WTC11 (cell line): Measurements from ENCODE around the gene CREB3L1.

ENCODE experiments used
- CREM ChIP-seq: sonication (generic); formaldehyde crosslinking; IDR thresholded peaks from 2 replicates; pipeline ENCODE4 v1.8.1; 2022; ENCODE audit warnings: mild to moderate bottlenecking, missing genetic modification reagents, moderate library complexity
- ESRRA ChIP-seq: sonication (generic); formaldehyde crosslinking; IDR thresholded peaks from 2 replicates; pipeline ENCODE4 v1.8.1; 2022; ENCODE audit warnings: mild to moderate bottlenecking, missing genetic modification reagents, borderline replicate concordance
- HMGXB4 ChIP-seq: sonication (generic); formaldehyde crosslinking; IDR thresholded peaks from 2 replicates; pipeline ENCODE4 v1.8.1; 2023; ENCODE audit warnings: mild to moderate bottlenecking, moderate library complexity, missing genetic modification reagents
- PRRX2 ChIP-seq: fragments of 250-450 bp; sonication (Bioruptor Pico); IDR thresholded peaks from 2 replicates; pipeline ENCODE4 v1.8.0; 2021; ENCODE audit warnings: mild to moderate bottlenecking
- SMAD3 ChIP-seq: sonication (generic); formaldehyde crosslinking; IDR thresholded peaks from 2 replicates; pipeline ENCODE4 v1.8.0; 2022; ENCODE audit warnings: missing genetic modification reagents, mild to moderate bottlenecking, borderline replicate concordance
- SP1 ChIP-seq: sonication (generic); formaldehyde crosslinking; conservative IDR thresholded peaks from 2 replicates; pipeline ENCODE4 v1.8.1; 2022; ENCODE audit warnings: missing genetic modification reagents
- USF1 ChIP-seq: sonication (generic); formaldehyde crosslinking; IDR thresholded peaks from 2 replicates; pipeline ENCODE4 v1.8.0; 2022; ENCODE audit warnings: mild to moderate bottlenecking, missing genetic modification reagents
- ZBTB43 ChIP-seq: sonication (generic); formaldehyde crosslinking; IDR thresholded peaks from 2 replicates; pipeline ENCODE4 v1.8.1; 2023; ENCODE audit warnings: mild to moderate bottlenecking, missing genetic modification reagents
- ZNF219 ChIP-seq: sonication (generic); formaldehyde crosslinking; IDR thresholded peaks from 2 replicates; pipeline ENCODE4 v1.8.0; 2023; ENCODE audit warnings: missing genetic modification reagents, mild to moderate bottlenecking, borderline replicate concordance
- TF ChIP-seq, protein P1 (sequence below): fragments of 200-600 bp; IDR thresholded peaks from 2 replicates; pipeline ENCODE4 v1.8.0; 2022; ENCODE audit warnings: antibody characterized with exemption
- TF ChIP-seq, protein P2 (sequence below): sonication (generic); formaldehyde crosslinking; IDR thresholded peaks from 2 replicates; pipeline ENCODE4 v1.8.1; 2023; ENCODE audit warnings: mild to moderate bottlenecking, missing genetic modification reagents, moderate library complexity
- TF ChIP-seq, protein P3 (sequence below): sonication (generic); formaldehyde crosslinking; IDR thresholded peaks from 2 replicates; pipeline ENCODE4 v1.8.0; 2022; ENCODE audit warnings: mild to moderate bottlenecking, missing genetic modification reagents
- TF ChIP-seq, protein P4 (sequence below): sonication (generic); formaldehyde crosslinking; IDR thresholded peaks from 2 replicates; pipeline ENCODE4 v1.8.0; 2023; ENCODE audit warnings: missing genetic modification reagents
- TF ChIP-seq, protein P5 (sequence below): sonication (generic); formaldehyde crosslinking; conservative IDR thresholded peaks from 2 replicates; pipeline ENCODE4 v1.8.1; 2023; ENCODE audit warnings: mild to moderate bottlenecking, low read depth, missing genetic modification reagents, moderate library complexity

DNA sequence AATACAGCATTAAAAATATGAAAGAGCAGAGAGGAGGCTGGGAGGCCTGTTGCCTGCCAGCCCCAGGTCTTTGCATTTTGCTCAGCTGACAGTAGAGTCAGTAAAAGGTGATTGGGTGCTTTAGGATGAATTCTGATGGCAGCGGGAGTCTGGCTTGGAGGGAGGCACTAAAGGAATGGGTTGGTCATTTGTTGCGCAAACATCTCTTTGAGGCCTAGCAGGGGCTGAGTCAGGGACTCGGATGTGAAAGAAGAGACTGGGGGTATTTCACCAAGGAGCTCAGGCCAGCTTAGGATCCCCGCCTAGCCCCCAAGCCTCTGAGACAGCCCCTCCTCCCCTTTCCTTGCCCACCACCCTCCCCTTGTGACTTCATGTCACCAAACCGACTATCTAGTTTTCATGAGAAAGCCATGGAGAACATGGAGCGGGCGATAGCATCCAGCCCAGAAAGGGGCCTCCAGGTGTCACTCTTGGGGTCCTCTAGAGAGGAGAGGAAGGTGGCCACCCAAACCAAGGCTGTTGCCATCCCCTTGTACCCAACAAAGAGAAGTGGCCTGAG is 79.5 kb downstream of the CREB3L1 start:
- TF ChIP-seq ESRRA (CRISPR knock-in tag) = no peak
- TF ChIP-seq SMAD3 (CRISPR knock-in tag) = no peak
- TF ChIP-seq, protein P1, sequence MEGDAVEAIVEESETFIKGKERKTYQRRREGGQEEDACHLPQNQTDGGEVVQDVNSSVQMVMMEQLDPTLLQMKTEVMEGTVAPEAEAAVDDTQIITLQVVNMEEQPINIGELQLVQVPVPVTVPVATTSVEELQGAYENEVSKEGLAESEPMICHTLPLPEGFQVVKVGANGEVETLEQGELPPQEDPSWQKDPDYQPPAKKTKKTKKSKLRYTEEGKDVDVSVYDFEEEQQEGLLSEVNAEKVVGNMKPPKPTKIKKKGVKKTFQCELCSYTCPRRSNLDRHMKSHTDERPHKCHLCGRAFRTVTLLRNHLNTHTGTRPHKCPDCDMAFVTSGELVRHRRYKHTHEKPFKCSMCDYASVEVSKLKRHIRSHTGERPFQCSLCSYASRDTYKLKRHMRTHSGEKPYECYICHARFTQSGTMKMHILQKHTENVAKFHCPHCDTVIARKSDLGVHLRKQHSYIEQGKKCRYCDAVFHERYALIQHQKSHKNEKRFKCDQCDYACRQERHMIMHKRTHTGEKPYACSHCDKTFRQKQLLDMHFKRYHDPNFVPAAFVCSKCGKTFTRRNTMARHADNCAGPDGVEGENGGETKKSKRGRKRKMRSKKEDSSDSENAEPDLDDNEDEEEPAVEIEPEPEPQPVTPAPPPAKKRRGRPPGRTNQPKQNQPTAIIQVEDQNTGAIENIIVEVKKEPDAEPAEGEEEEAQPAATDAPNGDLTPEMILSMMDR = no peak
- no peak for TF ChIP-seq ZNF219 (CRISPR knock-in tag)
- no peak for TF ChIP-seq ZBTB43 (CRISPR knock-in tag)
- TF ChIP-seq PRRX2 (CRISPR knock-in tag) = no peak
- TF ChIP-seq, protein P2, sequence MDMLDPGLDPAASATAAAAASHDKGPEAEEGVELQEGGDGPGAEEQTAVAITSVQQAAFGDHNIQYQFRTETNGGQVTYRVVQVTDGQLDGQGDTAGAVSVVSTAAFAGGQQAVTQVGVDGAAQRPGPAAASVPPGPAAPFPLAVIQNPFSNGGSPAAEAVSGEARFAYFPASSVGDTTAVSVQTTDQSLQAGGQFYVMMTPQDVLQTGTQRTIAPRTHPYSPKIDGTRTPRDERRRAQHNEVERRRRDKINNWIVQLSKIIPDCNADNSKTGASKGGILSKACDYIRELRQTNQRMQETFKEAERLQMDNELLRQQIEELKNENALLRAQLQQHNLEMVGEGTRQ (CRISPR knock-in tag) = no peak
- TF ChIP-seq, protein P3, sequence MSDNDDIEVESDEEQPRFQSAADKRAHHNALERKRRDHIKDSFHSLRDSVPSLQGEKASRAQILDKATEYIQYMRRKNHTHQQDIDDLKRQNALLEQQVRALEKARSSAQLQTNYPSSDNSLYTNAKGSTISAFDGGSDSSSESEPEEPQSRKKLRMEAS (CRISPR knock-in tag) = no peak
- TF ChIP-seq HMGXB4 = no peak
- TF ChIP-seq CREM = no peak
- no peak for TF ChIP-seq USF1 (CRISPR knock-in tag)
- TF ChIP-seq, protein P4, sequence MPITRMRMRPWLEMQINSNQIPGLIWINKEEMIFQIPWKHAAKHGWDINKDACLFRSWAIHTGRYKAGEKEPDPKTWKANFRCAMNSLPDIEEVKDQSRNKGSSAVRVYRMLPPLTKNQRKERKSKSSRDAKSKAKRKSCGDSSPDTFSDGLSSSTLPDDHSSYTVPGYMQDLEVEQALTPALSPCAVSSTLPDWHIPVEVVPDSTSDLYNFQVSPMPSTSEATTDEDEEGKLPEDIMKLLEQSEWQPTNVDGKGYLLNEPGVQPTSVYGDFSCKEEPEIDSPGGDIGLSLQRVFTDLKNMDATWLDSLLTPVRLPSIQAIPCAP (CRISPR knock-in tag) = no peak
- TF ChIP-seq SP1 (CRISPR knock-in tag) = no peak
- TF ChIP-seq, protein P5, sequence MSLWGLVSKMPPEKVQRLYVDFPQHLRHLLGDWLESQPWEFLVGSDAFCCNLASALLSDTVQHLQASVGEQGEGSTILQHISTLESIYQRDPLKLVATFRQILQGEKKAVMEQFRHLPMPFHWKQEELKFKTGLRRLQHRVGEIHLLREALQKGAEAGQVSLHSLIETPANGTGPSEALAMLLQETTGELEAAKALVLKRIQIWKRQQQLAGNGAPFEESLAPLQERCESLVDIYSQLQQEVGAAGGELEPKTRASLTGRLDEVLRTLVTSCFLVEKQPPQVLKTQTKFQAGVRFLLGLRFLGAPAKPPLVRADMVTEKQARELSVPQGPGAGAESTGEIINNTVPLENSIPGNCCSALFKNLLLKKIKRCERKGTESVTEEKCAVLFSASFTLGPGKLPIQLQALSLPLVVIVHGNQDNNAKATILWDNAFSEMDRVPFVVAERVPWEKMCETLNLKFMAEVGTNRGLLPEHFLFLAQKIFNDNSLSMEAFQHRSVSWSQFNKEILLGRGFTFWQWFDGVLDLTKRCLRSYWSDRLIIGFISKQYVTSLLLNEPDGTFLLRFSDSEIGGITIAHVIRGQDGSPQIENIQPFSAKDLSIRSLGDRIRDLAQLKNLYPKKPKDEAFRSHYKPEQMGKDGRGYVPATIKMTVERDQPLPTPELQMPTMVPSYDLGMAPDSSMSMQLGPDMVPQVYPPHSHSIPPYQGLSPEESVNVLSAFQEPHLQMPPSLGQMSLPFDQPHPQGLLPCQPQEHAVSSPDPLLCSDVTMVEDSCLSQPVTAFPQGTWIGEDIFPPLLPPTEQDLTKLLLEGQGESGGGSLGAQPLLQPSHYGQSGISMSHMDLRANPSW (CRISPR knock-in tag) = no peak
